HG02981 (cell line): ENCODE results near the gene CDH4.
A peak's percentile ranks its signal among the peaks of the same experiment; 100 is the strongest.

Experiments used
- ATAC-seq: cut with Tn5 transposase; IDR thresholded peaks from one replicate; pipeline ENCODE4 v1.9.1; 2021; ENCODE audit warnings: mild to moderate bottlenecking, moderate library complexity; ENCODE audit not compliant: unreplicated experiment

CDH4 gene

GRCh38 chr20:61911824-61912223, 659.8 kb downstream of the CDH4 start:
- no peak for ATAC-seq

- ATAC-seq: peak; percentile 72
These were observed 660.8 kb downstream of the CDH4 start for GRCh38 chr20:61912665-61913422.

- ATAC-seq: no peak
These were observed 661.6 kb downstream of the CDH4 start for GRCh38 chr20:61913423-61914225.

- ATAC-seq: no peak
These were observed 663.0 kb downstream of the CDH4 start for GRCh38 chr20:61915101-61915500.

- ATAC-seq: no peak
These were observed 664.3 kb downstream of the CDH4 start for GRCh38 chr20:61916318-61916891.

- ATAC-seq: no peak
These were observed 665.5 kb downstream of the CDH4 start for GRCh38 chr20:61917474-61918145.

- ATAC-seq: no peak
These were observed 666.5 kb downstream of the CDH4 start for GRCh38 chr20:61918548-61918947.

GRCh38 chr20:61919239-61919638, 667.2 kb downstream of the CDH4 start:
- no peak for ATAC-seq

GRCh38 chr20:61919675-61920365, 667.8 kb downstream of the CDH4 start:
- no peak for ATAC-seq

GRCh38 chr20:61922411-61922810, 670.4 kb downstream of the CDH4 start:
- ATAC-seq: no peak

- ATAC-seq: no peak
These were observed 670.9 kb downstream of the CDH4 start for GRCh38 chr20:61922936-61923335.

GRCh38 chr20:61923371-61924166, 671.5 kb downstream of the CDH4 start:
- no peak for ATAC-seq

GRCh38 chr20:61924211-61924857, 672.3 kb downstream of the CDH4 start:
- ATAC-seq: no peak

GRCh38 chr20:61924858-61925554, 672.9 kb downstream of the CDH4 start:
- no peak for ATAC-seq

- no peak for ATAC-seq
These were observed 673.6 kb downstream of the CDH4 start for GRCh38 chr20:61925555-61926252.

- ATAC-seq: no peak
These were observed 674.2 kb downstream of the CDH4 start for GRCh38 chr20:61926253-61926613.

- no peak for ATAC-seq
These were observed 674.7 kb downstream of the CDH4 start for GRCh38 chr20:61926796-61927192.

- ATAC-seq: no peak
These were observed 675.2 kb downstream of the CDH4 start for GRCh38 chr20:61927193-61927825.
